GM18502 (cell line): ENCODE measurements around the gene CPPED1.
A peak's percentile ranks its signal among the peaks of the same experiment; 100 is the strongest.
"Not testable (repeated sequence)": the region's sequence is repeated elsewhere in the genome, so short reads cannot be mapped to it uniquely, and the experiment has no call there.

Experiments
- ATAC-seq: cut with Tn5 transposase; IDR thresholded peaks from one replicate; pipeline ENCODE4 v1.9.1; 2021; ENCODE audit warnings: mild to moderate bottlenecking; ENCODE audit not compliant: unreplicated experiment, poor library complexity

CPPED1 gene, protein sequence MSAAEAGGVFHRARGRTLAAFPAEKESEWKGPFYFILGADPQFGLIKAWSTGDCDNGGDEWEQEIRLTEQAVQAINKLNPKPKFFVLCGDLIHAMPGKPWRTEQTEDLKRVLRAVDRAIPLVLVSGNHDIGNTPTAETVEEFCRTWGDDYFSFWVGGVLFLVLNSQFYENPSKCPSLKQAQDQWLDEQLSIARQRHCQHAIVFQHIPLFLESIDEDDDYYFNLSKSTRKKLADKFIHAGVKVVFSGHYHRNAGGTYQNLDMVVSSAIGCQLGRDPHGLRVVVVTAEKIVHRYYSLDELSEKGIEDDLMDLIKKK

DNA sequence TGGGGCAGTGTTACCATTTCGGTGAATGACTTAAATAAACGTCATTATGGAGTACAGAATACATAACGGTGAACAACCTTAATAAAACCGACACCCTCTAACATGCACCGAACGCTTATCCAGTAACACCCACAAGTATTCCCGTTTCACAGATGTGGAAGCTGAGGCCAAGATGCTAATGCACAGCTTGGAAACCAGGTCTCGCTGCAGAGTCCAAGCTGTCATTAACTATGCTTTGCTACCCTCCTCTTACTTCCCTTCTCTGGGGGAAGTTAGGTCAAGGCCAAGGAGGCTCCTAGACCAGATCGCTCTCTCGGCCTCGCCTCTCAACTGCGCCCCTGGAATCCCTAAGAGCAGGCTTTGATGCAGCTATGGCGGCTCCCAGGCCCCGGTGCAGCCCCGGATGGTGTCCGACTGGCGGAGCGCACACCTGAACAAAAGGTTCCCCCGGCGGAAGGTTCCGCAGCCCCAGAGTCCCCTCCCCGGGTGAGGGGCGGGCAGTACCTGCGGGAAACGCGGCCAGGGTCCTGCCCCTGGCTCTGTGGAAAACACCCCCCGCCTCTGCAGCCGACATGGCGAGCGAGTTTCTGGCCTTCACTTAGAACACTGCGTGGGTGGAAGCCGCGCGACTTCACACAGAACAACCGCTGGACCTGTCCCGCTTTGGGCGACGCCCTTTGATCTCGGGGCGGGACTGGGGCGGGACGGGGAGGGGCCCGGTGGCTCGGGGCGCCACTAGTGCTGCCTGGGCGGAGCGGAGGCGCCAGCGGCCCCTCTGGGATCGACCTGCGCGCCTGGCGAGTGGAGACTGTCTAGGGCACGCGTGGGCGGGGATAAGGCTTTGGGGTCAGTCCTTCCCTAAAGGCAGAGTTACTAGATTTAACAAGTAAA is at the start of gene CPPED1:
TSS of gene CPPED1 (minus strand) at position 685 of the 891 bp plus-strand sequence. CDS start at position 574, 111 bp downstream.
- ATAC-seq, result peak; percentile 88

DNA sequence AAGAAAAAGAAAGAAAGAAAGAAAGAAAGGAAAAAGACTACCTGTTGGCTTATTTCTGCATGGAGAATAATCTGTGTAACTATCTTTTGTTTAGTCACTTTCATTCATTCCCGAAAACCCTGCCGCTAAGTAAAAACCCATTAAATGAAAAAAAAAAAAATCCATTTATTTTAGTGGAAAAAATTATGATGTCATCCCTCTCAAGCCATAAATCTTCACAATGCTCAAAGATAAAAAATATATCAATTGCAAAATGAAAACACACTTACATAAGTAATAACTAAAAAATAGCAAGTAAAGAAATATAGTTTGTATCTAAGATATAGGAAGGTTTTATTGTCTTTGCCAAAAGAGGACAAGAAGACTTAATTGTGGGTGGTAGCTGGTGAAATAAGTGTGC is 46.5 kb upstream of the CPPED1 start:
- ATAC-seq, result no peak

DNA sequence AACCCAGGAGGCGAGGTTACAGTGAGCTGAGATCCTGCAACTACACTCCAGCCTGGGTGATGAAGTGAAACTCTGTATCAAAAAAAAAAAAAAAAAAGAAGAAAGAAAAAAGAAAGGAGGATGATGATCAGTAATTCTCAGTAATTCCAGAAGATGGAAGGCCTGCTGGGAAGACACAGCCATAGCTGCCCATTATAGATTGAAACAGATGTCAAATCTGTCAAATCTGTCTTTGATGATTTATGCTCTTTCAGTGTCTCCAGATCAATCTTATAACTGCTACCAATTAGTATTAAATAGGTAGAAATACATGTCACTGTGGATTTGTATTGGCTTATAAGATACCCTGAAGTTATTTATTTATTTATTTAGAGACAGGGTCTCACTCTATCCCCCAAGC is 42.9 kb upstream of the CPPED1 start:
- no peak for ATAC-seq

DNA sequence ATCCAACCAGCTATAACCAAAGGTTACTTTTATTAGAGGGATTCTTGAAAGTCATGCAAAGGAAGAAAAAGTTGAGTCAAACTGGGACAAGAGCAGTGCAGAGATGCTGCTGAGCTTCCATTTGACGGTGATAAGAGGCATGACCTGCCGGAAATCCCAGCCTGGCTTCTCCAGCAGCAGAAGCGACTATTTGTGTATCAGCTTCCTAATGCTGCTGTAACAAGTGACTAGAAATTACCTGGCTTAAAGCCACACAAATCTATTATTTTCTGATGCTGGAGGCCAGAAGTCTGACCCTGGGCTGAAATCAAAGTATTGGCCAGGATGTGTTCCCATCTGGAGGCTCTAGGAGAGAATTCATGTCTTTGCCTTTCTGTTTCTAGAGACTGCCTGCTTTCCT is 41.6 kb upstream of the CPPED1 start:
- no peak for ATAC-seq

DNA sequence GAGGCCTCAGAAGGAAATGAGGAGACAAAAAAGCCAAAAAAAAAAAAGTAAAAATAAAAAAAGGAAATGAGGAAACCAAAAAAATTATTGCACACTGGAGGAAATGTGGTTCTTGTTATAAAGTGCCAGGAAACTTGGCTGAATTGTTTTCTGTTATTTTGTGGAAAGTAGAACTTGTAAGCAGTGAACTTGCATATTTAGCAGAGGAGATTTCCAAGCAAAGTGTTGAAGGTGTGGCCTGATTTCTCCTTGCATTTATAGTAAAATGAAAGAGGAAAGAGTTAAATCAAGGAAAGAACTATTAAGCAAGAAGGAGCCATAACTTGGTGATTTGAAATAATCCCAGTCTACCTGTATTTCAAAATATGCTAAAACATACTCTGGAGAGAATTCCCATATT is 34.1 kb upstream of the CPPED1 start:
- ATAC-seq, result no peak

DNA sequence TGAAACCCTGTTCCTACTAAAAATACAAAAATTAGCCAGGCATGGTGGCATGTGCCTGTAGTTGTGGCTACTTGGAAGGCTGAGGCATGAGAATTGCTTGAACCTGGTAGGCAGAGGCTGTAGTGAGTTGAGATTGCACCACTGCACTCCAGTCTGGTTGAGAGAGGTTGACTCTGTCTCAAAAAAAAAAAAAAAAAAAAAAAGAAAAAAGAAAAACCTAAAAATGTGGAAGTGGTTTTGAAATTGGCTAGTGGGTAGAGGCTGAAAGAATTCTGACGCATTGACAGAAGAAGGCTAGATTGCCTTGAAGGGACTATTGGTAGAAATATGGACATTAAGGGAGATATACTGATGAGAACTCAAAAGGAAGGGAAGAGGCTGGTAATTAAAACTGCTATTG is 33.6 kb upstream of the CPPED1 start:
- no peak for ATAC-seq

DNA sequence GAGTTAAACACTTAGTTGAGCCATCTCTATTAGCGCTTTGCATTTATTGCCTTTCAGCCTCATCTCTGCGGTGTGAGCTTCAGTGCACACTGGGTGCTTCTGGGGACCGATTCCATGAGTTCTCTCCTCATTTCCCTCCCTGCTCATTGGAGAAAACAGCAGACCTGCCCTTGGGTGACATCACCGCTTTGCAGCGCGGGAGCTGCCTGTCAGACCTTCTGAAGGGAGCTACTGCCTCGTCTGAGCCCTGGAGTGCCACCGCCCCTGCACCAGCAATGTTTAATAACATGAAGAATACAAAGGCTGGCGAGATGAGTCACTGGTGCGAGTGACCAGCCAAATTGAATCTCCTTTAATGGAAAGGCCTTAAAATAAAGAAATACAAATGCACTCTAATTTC is 30.2 kb upstream of the CPPED1 start:
- ATAC-seq, result no peak

DNA sequence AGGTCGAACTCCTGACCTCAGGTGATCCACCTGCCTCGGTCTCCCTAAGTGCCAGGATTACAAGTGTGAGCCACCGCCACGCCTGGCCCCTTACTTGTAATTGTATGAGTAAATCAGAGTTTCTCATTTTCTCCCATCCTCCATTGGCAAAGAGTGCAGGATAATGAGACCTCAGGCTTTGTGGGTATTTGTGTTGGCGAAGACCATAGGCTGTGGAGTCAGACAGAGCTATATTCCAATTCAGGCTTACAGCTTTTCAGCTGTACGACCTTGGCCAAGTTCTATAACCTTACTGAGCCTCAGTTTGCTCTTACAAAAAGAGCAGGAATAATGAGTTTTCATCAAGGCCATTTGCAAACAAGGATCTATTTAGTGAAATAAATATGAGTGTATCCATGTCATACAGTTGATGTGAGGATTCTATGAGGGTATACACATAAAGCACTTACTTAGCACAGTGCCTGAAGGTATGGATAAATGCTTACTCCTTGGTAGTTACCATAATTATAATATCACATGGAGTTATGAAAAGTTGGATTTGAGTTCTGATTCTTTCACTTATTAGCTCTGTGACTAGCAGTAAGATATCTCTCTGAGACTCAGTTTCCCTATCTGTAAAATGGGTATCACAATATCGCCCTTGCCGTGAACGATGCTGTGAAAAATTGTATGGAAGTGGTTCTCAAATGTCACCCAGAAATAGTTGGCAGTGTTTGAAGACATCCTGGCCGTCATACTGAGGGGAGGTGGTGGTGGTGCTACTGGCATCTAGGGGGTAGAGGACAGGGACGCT is 25.6 kb upstream of the CPPED1 start:
- ATAC-seq, result no peak

DNA sequence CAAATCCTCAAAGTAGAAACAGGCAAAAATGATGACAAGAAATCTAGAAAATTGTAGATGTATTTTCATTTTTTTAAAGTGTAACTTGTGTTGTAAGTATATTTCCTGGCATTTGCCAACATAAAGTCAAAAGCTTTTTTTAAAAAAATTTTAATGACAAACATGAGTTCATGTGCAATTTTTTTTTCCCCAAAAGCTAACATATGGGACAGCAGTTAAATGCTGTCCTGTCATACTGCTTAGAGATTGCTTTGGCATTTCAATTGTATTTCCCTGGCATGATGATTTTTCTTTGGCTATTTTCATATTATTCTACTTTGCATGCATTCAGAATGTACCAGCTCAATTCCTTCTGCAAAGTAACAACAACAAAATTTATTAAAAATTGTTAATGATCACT is 24.5 kb upstream of the CPPED1 start:
- no peak for ATAC-seq

DNA sequence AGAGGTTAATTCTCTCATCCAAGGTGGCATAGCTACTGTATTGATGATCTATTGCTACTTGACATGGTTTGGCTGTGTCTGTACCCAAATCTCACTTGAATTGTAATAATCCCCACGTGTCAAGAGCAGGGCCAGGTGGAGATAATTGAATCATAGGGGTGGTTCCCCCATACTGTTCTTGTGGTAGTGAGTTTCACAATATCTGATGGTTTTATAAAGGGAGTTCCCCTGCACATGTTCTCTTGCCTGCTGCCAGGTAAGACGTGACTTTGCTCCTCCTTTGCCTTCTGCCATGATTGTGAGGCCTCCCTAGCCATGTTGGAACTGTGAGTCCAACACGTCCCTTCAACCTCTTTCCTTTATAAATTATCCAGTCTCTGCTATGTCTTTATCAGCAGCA is 22.9 kb upstream of the CPPED1 start:
- ATAC-seq, result no peak

DNA sequence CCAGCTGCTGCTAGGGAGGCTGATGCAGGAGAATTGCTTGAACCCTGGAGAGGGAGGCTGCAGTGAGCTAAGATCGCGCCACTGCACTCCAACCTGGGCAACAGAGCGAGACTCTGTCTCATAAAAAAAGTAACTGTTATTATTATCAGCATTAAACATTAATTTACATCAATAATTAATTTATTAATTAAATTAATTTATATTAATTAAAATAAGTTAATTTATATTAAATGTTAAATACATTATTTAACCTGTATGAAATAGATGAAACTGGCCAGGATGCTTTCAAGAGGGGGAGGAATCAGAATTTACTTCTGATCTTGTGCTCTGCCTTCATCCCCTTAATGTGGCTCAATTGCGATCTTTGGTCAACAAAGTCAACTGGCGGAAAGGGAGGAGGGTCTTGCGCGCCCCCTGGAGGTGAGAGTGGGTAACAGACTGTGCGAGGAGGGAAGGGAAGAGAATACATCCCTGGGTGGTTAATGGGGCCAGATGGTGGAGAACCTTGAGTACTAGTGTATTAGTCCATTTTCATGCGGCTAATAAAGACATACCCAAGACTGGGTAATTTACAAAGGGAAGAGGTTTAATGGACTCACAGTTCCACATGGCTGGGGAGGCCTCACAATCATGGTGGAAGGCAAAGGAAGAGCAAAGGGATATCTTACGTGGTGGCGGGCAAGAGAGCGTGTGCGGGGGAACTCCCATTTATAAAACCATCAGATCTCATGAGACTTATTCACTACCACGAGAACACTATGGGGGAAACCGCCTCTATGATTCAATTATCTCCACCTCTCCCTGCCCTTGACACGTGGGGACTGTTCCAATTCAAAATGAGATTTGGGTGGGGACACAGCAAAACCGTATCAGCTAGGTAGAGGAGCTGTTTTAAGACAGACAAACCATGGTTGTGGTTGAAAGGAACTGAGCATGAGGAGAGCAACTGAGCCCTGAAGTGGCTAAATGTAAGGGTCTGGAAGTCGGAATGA is 15.7 kb upstream of the CPPED1 start:
- no peak for ATAC-seq

DNA sequence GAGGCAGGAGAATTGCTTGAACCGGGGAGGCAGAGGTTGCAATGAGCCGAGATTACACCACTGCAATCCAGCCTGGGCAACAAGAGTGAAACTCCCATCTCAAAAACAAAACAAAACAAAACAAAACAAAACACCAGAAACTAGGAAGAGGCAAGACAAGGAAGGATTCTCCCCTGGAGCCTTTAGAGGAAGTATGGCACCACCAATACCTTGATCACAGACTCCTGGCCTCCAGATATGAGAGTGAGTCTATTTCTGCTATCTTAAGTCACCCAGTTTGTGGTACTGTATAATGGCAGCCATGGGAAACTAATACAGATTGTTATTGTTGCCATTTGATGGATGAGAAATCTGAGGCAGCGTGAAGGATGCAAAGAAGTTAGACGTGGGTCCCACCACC is 14.6 kb upstream of the CPPED1 start:
- no peak for ATAC-seq

DNA sequence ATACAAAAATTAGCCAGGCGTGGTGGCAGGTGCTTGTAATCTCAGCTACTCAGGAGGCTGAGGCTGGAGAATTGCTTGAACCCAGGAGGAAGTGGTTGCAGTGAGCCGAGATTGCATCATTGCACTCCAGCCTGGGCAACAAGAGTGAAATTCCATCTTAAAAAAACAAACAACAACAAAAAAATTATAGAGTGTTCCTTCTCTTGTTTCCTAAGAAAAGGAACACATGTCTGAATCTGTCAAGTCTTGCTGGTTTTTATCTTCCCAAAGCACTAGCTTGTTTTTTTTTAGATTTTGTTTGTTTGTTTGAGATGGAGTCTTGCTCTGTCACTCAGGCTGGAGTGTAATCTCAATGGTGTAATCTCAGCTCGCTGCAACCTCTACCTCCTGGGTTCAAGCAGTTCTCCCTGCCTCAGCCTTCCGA is 13.1 kb upstream of the CPPED1 start:
- not testable (repeated sequence) for ATAC-seq

DNA sequence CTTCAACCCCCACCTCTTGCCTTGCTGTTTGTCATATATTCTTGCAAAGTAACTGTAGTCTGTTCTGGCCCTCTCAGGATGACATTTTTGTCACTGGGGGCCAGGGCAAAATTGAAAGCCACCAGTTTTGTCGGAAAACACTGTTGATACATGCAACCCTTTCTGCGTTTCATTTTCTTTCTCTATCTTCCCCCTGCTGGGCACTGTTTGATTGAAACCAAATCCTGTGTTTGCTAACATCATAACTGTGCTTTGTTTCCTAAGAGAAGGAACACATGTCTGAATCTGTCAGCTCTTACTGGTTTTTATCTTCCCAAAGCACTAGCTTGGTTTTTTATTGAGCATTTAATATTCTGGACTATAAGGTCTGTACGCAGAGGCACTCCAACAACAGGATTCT is 11.7 kb upstream of the CPPED1 start:
- no peak for ATAC-seq

DNA sequence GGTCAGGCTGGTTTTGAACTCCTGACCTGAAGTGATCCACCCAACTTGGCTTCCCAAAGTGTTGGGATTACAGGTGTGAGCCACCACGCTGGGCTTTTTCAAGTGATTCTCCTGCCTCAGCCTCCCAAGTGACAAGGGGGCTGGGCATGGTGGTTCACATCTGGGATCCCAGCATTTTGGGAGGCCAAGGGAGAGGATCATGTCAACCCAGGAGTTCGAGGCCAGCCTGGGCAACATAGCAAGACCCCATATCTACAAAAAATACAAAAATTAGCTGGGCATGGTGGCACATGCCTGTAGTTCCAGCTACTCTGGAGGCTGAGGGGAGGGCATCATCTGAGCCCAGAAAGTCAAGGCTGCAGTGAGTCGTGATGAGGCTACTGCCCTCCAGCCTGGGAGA is 10.0 kb upstream of the CPPED1 start:
- not testable (repeated sequence) for ATAC-seq

DNA sequence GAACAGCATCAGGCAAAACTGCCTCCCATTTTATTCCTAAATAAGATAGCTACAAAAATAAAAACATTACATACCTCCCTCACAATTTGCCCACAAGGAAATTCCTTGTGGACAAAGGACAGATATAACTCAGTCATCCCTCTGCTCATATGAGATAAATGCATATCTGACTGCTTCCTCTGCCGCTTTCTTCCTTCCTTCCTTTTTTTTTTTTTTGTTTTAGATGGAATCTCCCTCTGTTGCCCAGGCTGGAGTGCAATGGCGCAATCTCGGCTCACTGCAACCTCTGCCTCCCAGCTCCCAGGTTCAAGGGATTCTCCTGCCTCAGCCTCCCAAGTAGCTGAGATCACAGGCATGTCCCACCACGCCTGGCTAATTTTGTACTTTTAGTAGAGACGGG is 9.6 kb upstream of the CPPED1 start:
- not testable (repeated sequence) for ATAC-seq

DNA sequence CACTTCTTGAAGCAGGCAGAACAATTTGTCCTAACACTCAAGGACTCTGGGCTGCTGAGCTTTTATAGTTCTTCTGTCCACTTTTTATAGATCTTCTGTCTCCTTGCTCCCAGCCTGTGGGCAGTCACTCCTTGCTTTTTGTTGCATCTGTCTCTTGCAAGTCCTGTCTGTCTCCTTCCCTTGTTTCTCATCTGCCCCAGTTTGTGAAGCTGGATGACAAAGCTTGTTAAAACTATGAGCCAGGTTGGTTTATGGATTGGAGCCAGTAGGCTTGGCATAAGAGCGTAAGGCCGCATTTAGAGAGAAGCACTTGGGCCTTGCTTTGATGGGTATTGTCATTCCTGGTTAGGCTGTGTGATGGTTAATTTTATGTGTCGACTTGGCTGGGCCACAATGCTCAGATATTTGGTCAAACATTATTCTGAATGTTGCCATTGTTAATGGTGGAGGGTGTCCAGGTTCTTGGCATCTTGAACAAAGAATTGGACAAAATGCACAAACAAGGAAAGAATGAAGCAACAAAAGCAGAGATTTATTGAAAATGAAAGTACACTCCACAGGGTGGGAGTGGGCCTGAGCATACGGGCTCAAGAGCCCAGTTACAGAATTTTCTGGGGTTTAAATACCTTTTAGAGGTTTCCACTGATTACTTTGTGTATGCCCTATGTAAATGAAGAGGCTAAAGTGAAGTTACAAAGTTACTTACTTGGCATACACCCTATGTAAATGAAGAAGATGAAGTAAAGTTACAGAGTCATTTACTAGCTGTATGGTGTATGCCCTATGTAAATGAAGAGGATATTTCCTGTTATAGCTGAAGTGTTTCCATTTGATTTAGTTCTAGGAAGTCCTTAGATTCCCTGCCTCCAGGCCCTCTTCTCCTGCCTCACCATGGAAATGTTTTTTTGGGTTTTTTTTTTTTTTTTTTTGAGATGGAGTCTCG is 8.0 kb upstream of the CPPED1 start:
- ATAC-seq, result no peak

DNA sequence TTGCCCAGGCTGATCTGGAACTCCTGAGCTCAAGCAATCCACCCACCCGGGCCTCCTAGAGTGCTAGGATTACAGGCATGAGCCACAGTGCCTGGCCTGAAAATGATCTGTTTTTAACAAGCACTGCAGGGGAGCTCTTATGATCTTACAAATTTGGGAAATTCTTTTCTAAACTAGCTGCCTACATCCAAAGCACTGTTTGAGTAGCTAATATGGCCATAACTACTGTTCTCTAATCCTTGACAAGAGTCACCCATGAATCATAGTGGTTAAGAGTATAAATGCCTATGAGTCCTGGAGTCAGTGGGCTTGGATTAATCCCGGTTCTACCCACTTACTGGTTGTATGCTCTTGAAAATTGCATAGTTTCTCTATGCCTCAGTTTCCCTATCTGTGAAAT is 1.4 kb upstream of the CPPED1 start:
- ATAC-seq, result no peak

DNA sequence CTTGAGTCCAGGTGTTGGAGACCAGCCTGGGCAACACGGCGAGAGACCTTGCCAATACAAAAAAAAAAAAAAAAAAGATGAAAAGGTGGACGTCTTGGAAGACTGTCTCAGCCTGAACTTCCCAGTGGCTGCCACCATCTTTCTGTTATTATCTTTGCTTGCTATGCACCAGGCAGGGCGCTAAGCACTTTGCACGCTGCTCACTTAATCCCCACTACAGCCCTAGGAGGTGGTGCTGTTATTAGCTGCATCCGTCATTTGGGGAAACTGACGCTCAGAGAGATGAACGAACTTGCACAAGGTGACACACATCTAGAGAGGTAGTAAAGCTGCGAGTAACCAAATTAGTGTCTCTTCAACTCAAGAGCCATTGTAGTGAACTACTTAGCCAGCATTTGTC is 708 bp upstream of the CPPED1 start:
- ATAC-seq, result no peak
